Fibroblast of skin of back (primary cell): ENCODE data around the gene NPEPL1.
"Not testable (repeated sequence)": the region's sequence is repeated elsewhere in the genome, so short reads cannot be mapped to it uniquely, and the experiment has no call there.

Source experiments
- DNase-seq: peaks from one replicate; pipeline ENCODE4 v3.0.0-alpha.2; 2013

NPEPL1 gene

GRCh38 chr20:58744836-58745235, 52.2 kb downstream of the NPEPL1 start:
- no peak for DNase-seq

GRCh38 chr20:58745391-58745790, 52.8 kb downstream of the NPEPL1 start:
- no peak for DNase-seq

GRCh38 chr20:58746620-58747019, 54.0 kb downstream of the NPEPL1 start:
- no peak for DNase-seq

GRCh38 chr20:58747211-58747610, 54.6 kb downstream of the NPEPL1 start:
- no peak for DNase-seq

- DNase-seq = no peak
Measured at GRCh38 chr20:58748618-58749017, 56.0 kb downstream of the NPEPL1 start.

- DNase-seq = no peak
Measured at GRCh38 chr20:58749098-58749769, 56.6 kb downstream of the NPEPL1 start.

- DNase-seq = no peak
Measured at GRCh38 chr20:58749979-58750378, 57.4 kb downstream of the NPEPL1 start.

GRCh38 chr20:58750706-58751105, 58.1 kb downstream of the NPEPL1 start:
- not testable (repeated sequence) for DNase-seq

- no peak for DNase-seq
Measured at GRCh38 chr20:58751979-58752378, 59.4 kb downstream of the NPEPL1 start.

GRCh38 chr20:58752565-58752964, 60.0 kb downstream of the NPEPL1 start:
- no peak for DNase-seq

- DNase-seq = no peak
Measured at GRCh38 chr20:58753267-58753921, 60.8 kb downstream of the NPEPL1 start.

- no peak for DNase-seq
Measured at GRCh38 chr20:58753922-58754551, 61.4 kb downstream of the NPEPL1 start.

GRCh38 chr20:58754584-58754983, 62.0 kb downstream of the NPEPL1 start:
- DNase-seq = no peak

- DNase-seq = no peak
Measured at GRCh38 chr20:58755062-58755697, 62.6 kb downstream of the NPEPL1 start.

- no peak for DNase-seq
Measured at GRCh38 chr20:58755766-58756449, 63.3 kb downstream of the NPEPL1 start.

- no peak for DNase-seq
Measured at GRCh38 chr20:58756450-58756775, 63.8 kb downstream of the NPEPL1 start.

GRCh38 chr20:58757647-58758046, 65.0 kb downstream of the NPEPL1 start:
- not testable (repeated sequence) for DNase-seq

- no peak for DNase-seq
Measured at GRCh38 chr20:58759947-58760346, 67.3 kb downstream of the NPEPL1 start.

GRCh38 chr20:58760856-58761255, 68.3 kb downstream of the NPEPL1 start:
- DNase-seq = no peak

GRCh38 chr20:58762120-58762519, 69.5 kb downstream of the NPEPL1 start:
- no peak for DNase-seq

GRCh38 chr20:58763076-58763475, 70.5 kb downstream of the NPEPL1 start:
- DNase-seq = no peak
